Cardiac septum (tissue), 1 donor: Measurements from ENCODE around the gene KRT1. TPM values are rescaled to one million over a fixed set of nuclear protein-coding genes. Genes with fewer than 3 reads are reported as not detected.

Experiments used
- DNase-seq: peaks from one replicate; pipeline ENCODE4 v3.0.0-alpha.2; 2020; ENCODE audit warnings: low spot score
- intact Hi-C: fragments of 100-400 bp; cut with DNase I; formaldehyde crosslinking; loops from one replicate; pipeline ENCODE4 v1.14.0; 2022
- total RNA-seq: library from RNA; stranded (reverse); fragmentation: NEBNext Ultra II Directional; extraction: Animal tissue kit (Norgen Biotek cat#: 25700); gene quantifications from one replicate; pipeline ENCODE4 v1.2.1, GENCODE V29; 2021
- donor health status: DM: no; HTN: no; CAD: no.

The KRT1 gene
- total RNA-seq, 1 donor from 2014 or later, result not detected

GRCh38 chr12:52701281-52701680 lies 21.1 kb upstream of the KRT1 start:
- intact Hi-C loops, result no loop called here

GRCh38 chr12:52699960-52700359 lies 19.8 kb upstream of the KRT1 start:
- DNase-seq, result no peak
- intact Hi-C loops, result no loop called here

More at GRCh38 chr12:52701281-52701680, 21.1 kb upstream of the KRT1 start:
- DNase-seq, result no peak

GRCh38 chr12:52699373-52699772 lies 19.2 kb upstream of the KRT1 start:
- no peak for DNase-seq
- intact Hi-C loops, result no loop called here

- intact Hi-C loops, result no loop called here
- no peak for DNase-seq
These were observed 18.6 kb upstream of the KRT1 start for GRCh38 chr12:52698651-52699340.

GRCh38 chr12:52697058-52697582 lies 16.9 kb upstream of the KRT1 start:
- intact Hi-C loops, result no loop called here
- no peak for DNase-seq

GRCh38 chr12:52696588-52696987 lies 16.4 kb upstream of the KRT1 start:
- intact Hi-C loops, result no loop called here
- DNase-seq, result no peak

GRCh38 chr12:52695039-52695438 lies 14.8 kb upstream of the KRT1 start:
- intact Hi-C loops, result no loop called here
- no peak for DNase-seq

- intact Hi-C loops, result no loop called here
These were observed 13.9 kb upstream of the KRT1 start for GRCh38 chr12:52694151-52694550.

GRCh38 chr12:52693261-52693660 lies 13.1 kb upstream of the KRT1 start:
- no peak for DNase-seq
- intact Hi-C loops, result no loop called here

More at GRCh38 chr12:52694151-52694550, 13.9 kb upstream of the KRT1 start:
- DNase-seq, result no peak

GRCh38 chr12:52692254-52692653 lies 12.0 kb upstream of the KRT1 start:
- no peak for DNase-seq
- intact Hi-C loops, result no loop called here

- DNase-seq, result no peak
- intact Hi-C loops, result no loop called here
These were observed 11.6 kb upstream of the KRT1 start for GRCh38 chr12:52691841-52692150.

- no peak for DNase-seq
- intact Hi-C loops, result no loop called here
These were observed 11.1 kb upstream of the KRT1 start for GRCh38 chr12:52691076-52691840.

GRCh38 chr12:52690351-52691075 lies 10.3 kb upstream of the KRT1 start:
- DNase-seq, result no peak
- intact Hi-C loops, result no loop called here

- no peak for DNase-seq
- intact Hi-C loops, result no loop called here
These were observed 9.7 kb upstream of the KRT1 start for GRCh38 chr12:52689936-52690335.

GRCh38 chr12:52689239-52689638 lies 9.0 kb upstream of the KRT1 start:
- intact Hi-C loops, result no loop called here
- no peak for DNase-seq

- intact Hi-C loops, result no loop called here
These were observed 8.3 kb upstream of the KRT1 start for GRCh38 chr12:52688481-52688880.

GRCh38 chr12:52687497-52688385 lies 7.5 kb upstream of the KRT1 start:
- intact Hi-C loops, result no loop called here
- no peak for DNase-seq

More at GRCh38 chr12:52688481-52688880, 8.3 kb upstream of the KRT1 start:
- no peak for DNase-seq

- intact Hi-C loops, result no loop called here
- DNase-seq, result no peak
These were observed 6.7 kb upstream of the KRT1 start for GRCh38 chr12:52686756-52687487.

- DNase-seq, result peak; percentile 27
- intact Hi-C loops, result no loop called here
These were observed 5.9 kb upstream of the KRT1 start for GRCh38 chr12:52686063-52686462.
